ENCODE results near the gene EFCAB5.
"Not testable (repeated sequence)": the region's sequence is repeated elsewhere in the genome, so short reads cannot be mapped to it uniquely, and the experiment has no call there.

EFCAB5 gene

DNA sequence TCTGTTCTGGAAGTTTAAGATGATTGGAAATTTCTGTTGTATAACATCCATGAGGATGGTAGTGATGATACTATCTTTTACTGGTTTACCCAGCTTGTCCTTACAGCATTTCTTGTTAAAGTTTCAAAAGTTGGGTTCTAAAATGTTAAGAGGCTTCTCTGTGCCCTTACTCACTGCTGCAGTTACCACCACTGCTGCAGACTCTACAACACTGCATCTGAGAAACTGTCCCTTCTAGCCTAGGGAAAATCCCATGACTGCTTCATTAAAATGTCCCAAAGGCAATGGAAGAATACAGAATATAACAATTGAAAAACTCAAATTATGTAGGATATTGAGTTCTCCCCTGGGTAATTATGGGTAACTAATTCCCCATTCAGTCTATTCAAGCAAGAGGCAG, 171.4 kb downstream of the EFCAB5 start:
- Histone ChIP-seq H3K27me3 (ENCODE audit: control insufficient read depth, insufficient read depth, low read length) (no peaks in the 10 kb centered on the region), H3K36me3 (ENCODE audit: control insufficient read depth, low read depth, low read length) (no peaks in the 10 kb centered on the region), H3K9ac (ENCODE audit: low read length) (no peak overlapping the region), H3K4me3 (ENCODE audit: low read length) (no peak overlapping the region), H3K27ac (ENCODE audit: low read length) (no peak overlapping the region), H3K4me1 (ENCODE audit: control insufficient read depth, low read depth, low read length) (no peaks in the 10 kb centered on the region), H3K9me3 (ENCODE audit: control insufficient read depth, low read depth, low read length) (no peaks in the 10 kb centered on the region)

DNA sequence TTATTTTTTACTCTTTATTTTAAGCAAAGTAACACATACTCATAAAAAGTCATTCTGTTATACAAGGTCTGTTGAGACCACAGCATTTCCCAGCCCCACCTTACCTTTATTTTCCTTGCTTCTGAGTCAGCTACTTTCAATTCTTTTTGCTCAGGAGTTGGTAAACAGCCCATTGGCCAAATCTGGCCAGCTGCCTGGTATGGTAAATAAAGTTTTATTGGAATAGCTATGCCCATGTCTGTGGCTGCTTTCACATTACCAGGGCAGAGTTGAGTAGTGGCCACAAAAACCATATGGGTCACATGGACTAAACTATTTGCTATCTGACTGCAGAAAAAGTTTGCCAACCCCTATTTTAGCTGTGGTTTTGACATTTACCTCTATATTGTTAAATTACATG, 171.8 kb downstream of the EFCAB5 start:
- Histone ChIP-seq H3K27ac (ENCODE audit: low read length) (no peak overlapping the region), H3K36me3 (ENCODE audit: control insufficient read depth, low read depth, low read length) (peaks cover 1% of the 10 kb centered on the region), H3K9me3 (ENCODE audit: control insufficient read depth, low read depth, low read length) (no peaks in the 10 kb centered on the region), H3K27me3 (ENCODE audit: control insufficient read depth, insufficient read depth, low read length) (no peaks in the 10 kb centered on the region), H3K9ac (ENCODE audit: low read length) (no peak overlapping the region), H3K4me1 (ENCODE audit: control insufficient read depth, low read depth, low read length) (no peaks in the 10 kb centered on the region), H3K4me3 (ENCODE audit: low read length) (no peak overlapping the region)

DNA sequence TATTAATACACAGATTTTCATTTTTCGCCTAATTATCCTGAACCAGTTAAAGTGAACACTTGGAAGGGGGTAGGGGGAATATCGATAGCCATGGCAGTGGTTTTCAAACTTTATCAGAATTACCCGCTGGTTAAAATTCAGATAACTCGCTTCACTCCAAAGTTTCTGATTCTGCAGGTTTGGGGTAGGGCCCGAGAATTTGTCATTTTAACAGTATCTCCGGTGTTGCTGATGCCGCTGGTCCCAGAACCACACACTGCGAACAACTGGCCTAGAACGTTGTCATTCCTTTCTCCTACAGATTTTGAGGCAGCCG, 174.9 kb downstream of the EFCAB5 start:
- H3K27ac ChIP-seq (ENCODE audit: low read length), result peak overlapping the region; percentile 99
- no peaks in the 10 kb centered on the region for H3K27me3 ChIP-seq (ENCODE audit: control insufficient read depth, insufficient read depth, low read length)

DNA sequence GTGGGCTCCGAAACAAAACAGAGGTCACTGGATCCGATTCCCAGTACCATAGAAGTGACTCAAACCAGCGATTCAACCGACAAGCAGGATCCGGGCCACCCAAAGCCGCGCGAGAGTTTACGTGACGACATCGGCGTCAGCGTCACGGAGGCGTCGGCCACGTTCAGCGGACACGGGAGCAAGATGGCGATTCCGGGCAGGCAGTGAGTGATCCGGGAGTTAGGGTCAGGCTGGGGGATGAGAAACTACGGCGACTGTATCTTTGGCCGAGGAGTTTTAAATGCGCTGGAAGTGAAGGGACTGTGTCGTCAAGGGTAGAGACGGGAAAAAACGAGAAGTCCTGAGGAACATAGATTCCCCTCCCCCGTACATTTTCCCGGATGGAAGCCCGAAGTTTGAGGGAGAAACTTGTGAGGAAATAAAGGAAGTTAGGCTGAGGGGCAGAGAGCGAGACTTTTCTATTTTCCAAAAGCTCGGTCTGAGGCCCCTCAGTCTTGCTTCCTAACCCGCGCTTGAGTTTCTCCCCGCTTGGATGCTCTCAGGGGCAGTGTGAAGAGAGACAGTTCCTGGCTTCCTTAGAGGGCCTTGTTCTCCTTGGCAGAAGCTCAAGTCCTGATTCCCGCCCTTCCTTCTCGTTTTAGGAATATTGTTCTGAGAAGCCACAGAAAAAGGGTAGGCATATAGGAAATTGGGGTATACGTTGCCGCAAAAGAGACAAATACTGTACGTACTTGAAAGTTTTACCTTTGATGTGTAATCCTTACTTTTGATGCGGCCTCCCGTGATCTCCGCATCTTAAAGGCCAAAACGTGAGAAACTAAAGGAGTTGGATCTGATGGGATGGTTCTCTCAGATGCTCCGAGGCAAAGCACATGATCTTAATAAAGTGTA, 175.5 kb downstream of the EFCAB5 start, which contains the start of gene NSRP1:
Gene NSRP1, plus strand, starts transcription at position 156 of the 891 bp plus-strand sequence. Its CDS starts 28 bp downstream, at position 184.
- no peaks in the 10 kb centered on the region for H3K4me1 ChIP-seq (ENCODE audit: control insufficient read depth, low read depth, low read length)
- peak within 1 kb of the TSS; percentile 100 for H3K9ac ChIP-seq (ENCODE audit: low read length)
- peak within 1 kb of the TSS; percentile 99 for H3K27ac ChIP-seq (ENCODE audit: low read length)
- peaks cover 16% of the 10 kb centered on the region for H3K36me3 ChIP-seq (ENCODE audit: control insufficient read depth, low read depth, low read length)
- no peaks in the 10 kb centered on the region for H3K27me3 ChIP-seq (ENCODE audit: control insufficient read depth, insufficient read depth, low read length)
- peak within 1 kb of the TSS; percentile 98 for H3K4me3 ChIP-seq (ENCODE audit: low read length)
- H3K9me3 ChIP-seq (ENCODE audit: control insufficient read depth, low read depth, low read length), result no peaks in the 10 kb centered on the region

More for the DNA sequence above, 174.9 kb downstream of the EFCAB5 start:
- peaks cover 16% of the 10 kb centered on the region for H3K36me3 ChIP-seq (ENCODE audit: control insufficient read depth, low read depth, low read length)
- no peaks in the 10 kb centered on the region for H3K9me3 ChIP-seq (ENCODE audit: control insufficient read depth, low read depth, low read length)
- H3K4me1 ChIP-seq (ENCODE audit: control insufficient read depth, low read depth, low read length), result no peaks in the 10 kb centered on the region
- H3K9ac ChIP-seq (ENCODE audit: low read length), result peak overlapping the region; percentile 100
- peak overlapping the region; percentile 98 for H3K4me3 ChIP-seq (ENCODE audit: low read length)

DNA sequence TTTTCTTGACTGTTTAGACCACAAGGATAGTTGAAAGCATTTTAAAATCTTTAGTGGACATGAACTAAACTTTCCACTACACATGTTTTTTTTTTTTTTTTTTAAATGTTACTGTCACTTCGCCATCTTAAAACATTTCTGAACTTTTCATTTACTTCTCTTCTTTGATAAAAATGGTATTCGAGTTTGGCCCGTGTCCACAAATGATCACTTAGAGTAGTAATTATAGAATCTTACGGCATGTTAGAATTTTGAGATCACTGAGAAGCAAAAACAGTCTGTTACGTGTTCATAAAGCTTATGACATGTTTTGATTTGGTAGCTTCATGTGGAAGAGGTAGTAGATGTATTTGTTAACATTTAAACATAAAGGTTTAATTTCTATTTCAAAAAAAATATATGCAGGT, 176.2 kb downstream of the EFCAB5 start:
- H3K4me3 ChIP-seq (ENCODE audit: low read length), result peak overlapping the region; percentile 98
- H3K27ac ChIP-seq (ENCODE audit: low read length), result peak overlapping the region; percentile 99
- H3K36me3 ChIP-seq (ENCODE audit: control insufficient read depth, low read depth, low read length), result peaks cover 16% of the 10 kb centered on the region
- no peaks in the 10 kb centered on the region for H3K9me3 ChIP-seq (ENCODE audit: control insufficient read depth, low read depth, low read length)
- no peaks in the 10 kb centered on the region for H3K4me1 ChIP-seq (ENCODE audit: control insufficient read depth, low read depth, low read length)
- H3K27me3 ChIP-seq (ENCODE audit: control insufficient read depth, insufficient read depth, low read length), result no peaks in the 10 kb centered on the region
- H3K9ac ChIP-seq (ENCODE audit: low read length), result peak overlapping the region; percentile 100

DNA sequence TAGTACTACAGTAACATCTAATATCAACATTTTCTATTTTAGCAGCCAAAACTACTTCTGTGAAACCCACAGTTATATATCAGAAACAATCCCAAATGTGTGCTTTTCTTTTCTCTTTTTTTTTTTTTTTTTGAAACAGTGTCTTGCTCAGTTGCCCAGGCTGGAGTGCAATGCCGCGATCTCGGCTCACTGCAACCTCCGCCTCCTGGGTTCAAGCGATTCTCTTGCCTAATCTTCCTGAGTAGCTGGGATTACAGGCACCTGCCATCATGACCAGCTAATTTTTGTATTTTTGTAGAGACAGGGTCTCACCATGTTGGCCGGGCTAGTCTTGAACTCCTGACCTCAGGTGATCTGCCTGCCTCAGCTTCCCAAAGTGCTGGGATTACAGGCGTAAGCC, 177.2 kb downstream of the EFCAB5 start:
- not testable (repeated sequence) for H3K9ac ChIP-seq (ENCODE audit: low read length); H3K4me1 ChIP-seq (ENCODE audit: control insufficient read depth, low read depth, low read length); H3K27ac ChIP-seq (ENCODE audit: low read length); H3K9me3 ChIP-seq (ENCODE audit: control insufficient read depth, low read depth, low read length); H3K4me3 ChIP-seq (ENCODE audit: low read length); H3K27me3 ChIP-seq (ENCODE audit: control insufficient read depth, insufficient read depth, low read length)
- peaks cover 16% of the 10 kb centered on the region for H3K36me3 ChIP-seq (ENCODE audit: control insufficient read depth, low read depth, low read length)

DNA sequence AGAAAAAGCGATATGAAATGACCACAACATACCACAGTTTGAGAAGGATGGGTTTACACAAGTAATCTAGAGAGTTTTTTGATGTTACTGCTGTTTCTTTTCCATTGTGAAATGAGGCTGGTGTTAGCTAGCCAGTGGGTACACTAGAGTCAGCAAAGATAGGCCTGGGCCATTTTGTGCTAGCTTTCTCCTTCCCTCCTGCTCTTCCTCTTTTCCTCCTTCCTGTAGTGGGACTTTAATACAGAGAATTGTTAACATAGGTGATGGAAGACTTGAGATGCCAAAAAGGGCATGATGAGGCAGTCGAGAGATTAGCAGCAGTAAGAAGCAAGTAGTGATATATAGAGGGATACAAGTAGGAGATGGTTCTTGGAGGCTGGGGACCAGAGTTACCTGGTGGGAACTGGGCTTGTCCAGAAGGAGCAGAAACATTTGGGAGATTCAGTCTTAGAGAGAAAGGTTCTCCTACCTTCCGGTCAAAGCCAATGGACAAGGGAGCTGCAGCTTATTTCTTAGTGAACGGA, 182.9 kb downstream of the EFCAB5 start:
- Histone ChIP-seq H3K27ac (ENCODE audit: low read length) (no peak overlapping the region), H3K27me3 (ENCODE audit: control insufficient read depth, insufficient read depth, low read length) (no peaks in the 10 kb centered on the region), H3K36me3 (ENCODE audit: control insufficient read depth, low read depth, low read length) (peaks cover 28% of the 10 kb centered on the region), H3K9me3 (ENCODE audit: control insufficient read depth, low read depth, low read length) (no peaks in the 10 kb centered on the region), H3K4me1 (ENCODE audit: control insufficient read depth, low read depth, low read length) (no peaks in the 10 kb centered on the region), H3K9ac (ENCODE audit: low read length) (no peak overlapping the region), H3K4me3 (ENCODE audit: low read length) (no peak overlapping the region)

DNA sequence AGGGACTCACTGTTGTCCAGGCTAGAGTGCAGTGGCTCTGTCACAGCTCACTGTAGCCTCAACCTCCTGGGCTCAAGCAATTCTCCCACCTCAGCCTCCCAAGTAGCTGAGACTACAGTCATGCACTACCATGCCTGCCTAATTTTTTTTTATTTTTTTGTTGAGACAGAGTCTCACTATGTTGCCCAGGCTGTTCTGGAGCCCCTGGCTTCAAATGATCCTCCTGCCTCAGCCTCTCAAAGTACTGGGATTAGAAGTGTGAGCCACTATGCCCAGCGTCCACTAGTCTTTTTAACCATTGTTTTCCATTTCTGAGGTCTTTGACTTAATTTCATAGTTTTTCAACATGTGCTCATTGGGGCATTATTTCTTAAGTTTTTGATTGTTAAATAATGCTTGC, 188.7 kb downstream of the EFCAB5 start:
- Histone ChIP-seq H3K9ac (ENCODE audit: low read length) (no peak overlapping the region), H3K4me1 (ENCODE audit: control insufficient read depth, low read depth, low read length) (peaks cover 13% of the 10 kb centered on the region), H3K36me3 (ENCODE audit: control insufficient read depth, low read depth, low read length) (peaks cover 15% of the 10 kb centered on the region), H3K9me3 (ENCODE audit: control insufficient read depth, low read depth, low read length) (no peaks in the 10 kb centered on the region), H3K27ac (ENCODE audit: low read length) (no peak overlapping the region), H3K27me3 (ENCODE audit: control insufficient read depth, insufficient read depth, low read length) (no peaks in the 10 kb centered on the region), H3K4me3 (ENCODE audit: low read length) (no peak overlapping the region)

DNA sequence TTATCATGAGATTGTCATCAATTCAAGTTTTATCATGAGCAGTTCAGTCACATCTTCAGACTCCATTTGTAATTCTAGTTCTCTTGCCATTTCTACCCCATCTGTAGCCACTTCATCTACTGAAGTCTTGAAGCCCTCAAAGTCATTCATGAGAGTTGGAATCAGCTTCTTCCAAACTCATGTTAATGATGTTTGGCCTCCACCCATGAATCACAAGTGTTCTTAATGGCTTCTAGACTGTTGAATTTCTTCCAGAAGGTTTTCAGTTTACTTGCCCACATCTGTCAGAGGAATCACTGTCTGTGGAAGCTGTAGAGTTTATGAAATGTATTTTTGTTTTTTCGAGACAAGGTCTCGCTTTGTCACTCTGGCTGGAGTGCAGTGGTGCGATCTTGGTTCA, 191.2 kb downstream of the EFCAB5 start:
- H3K36me3 ChIP-seq (ENCODE audit: control insufficient read depth, low read depth, low read length), result peaks cover 8% of the 10 kb centered on the region
- H3K9me3 ChIP-seq (ENCODE audit: control insufficient read depth, low read depth, low read length), result no peaks in the 10 kb centered on the region
- no peak overlapping the region for H3K4me3 ChIP-seq (ENCODE audit: low read length)
- no peaks in the 10 kb centered on the region for H3K27me3 ChIP-seq (ENCODE audit: control insufficient read depth, insufficient read depth, low read length)
- H3K9ac ChIP-seq (ENCODE audit: low read length), result no peak overlapping the region
- peaks cover 13% of the 10 kb centered on the region for H3K4me1 ChIP-seq (ENCODE audit: control insufficient read depth, low read depth, low read length)
- no peak overlapping the region for H3K27ac ChIP-seq (ENCODE audit: low read length)

DNA sequence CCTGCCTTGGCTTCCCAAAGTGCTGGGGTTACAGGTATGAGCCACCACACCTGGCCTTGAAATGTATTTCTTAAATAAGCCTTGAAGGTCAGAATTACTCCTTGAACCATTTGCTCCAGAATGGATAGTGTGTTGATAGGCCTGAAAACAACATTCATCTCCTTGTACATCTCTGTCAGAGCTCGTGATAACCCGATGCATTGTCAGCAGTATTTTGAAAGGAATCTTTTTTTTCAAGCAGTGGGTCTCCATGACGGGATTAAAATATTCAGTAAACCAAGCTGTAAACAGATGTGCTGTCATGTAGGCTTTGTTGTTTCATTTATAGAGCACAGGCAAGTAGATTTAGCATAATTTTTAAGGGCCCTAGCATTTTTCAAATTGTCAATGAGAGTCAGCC, 191.8 kb downstream of the EFCAB5 start:
- no peaks in the 10 kb centered on the region for H3K9me3 ChIP-seq (ENCODE audit: control insufficient read depth, low read depth, low read length)

DNA sequence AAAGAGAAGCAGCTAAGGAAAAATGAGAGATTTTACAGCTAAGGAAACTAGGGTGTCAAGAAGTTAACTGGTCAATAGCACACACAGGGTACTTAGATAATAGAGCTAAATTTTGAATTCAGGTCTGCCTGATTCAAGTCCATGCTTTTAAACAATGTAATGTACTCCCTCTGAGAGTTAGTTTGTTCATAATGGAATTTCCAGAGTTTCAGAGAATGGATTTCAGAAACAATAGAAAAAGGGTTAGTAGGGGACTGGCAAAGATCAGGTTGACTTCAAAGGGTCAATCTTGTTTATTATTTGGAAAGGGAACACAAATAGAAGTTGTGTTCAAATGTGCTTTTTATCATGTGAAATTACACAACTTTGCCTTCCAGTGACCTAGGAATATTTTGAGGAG, 193.1 kb downstream of the EFCAB5 start:
- Histone ChIP-seq H3K4me1 (ENCODE audit: control insufficient read depth, low read depth, low read length) (peaks cover 13% of the 10 kb centered on the region), H3K27ac (ENCODE audit: low read length) (no peak overlapping the region), H3K36me3 (ENCODE audit: control insufficient read depth, low read depth, low read length) (peaks cover 4% of the 10 kb centered on the region), H3K27me3 (ENCODE audit: control insufficient read depth, insufficient read depth, low read length) (no peaks in the 10 kb centered on the region), H3K4me3 (ENCODE audit: low read length) (no peak overlapping the region), H3K9me3 (ENCODE audit: control insufficient read depth, low read depth, low read length) (no peaks in the 10 kb centered on the region), H3K9ac (ENCODE audit: low read length) (no peak overlapping the region)

More for the DNA sequence above, 191.8 kb downstream of the EFCAB5 start:
- Histone ChIP-seq H3K9ac (ENCODE audit: low read length) (no peak overlapping the region), H3K36me3 (ENCODE audit: control insufficient read depth, low read depth, low read length) (peaks cover 8% of the 10 kb centered on the region), H3K27me3 (ENCODE audit: control insufficient read depth, insufficient read depth, low read length) (no peaks in the 10 kb centered on the region), H3K27ac (ENCODE audit: low read length) (no peak overlapping the region), H3K4me3 (ENCODE audit: low read length) (no peak overlapping the region), H3K4me1 (ENCODE audit: control insufficient read depth, low read depth, low read length) (peaks cover 13% of the 10 kb centered on the region)

DNA sequence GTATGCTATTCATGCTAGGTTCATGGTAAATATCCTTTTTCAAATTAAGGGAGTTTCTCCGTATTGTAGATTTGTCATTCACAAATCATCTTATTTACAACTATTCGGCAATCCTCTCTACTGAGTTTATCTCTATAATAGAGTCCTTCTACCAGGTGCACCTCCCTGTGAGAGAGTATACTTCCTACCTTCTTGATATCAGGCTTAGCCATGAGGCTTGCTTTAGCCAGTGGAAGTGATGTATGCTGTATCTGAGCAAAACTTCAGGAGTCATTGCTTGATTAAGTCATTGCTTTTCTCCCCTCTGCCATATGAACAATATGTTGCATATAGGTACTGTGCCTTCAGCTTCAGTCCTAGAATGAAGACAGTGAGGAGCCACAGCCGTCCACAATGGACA, 195.7 kb downstream of the EFCAB5 start:
- no peaks in the 10 kb centered on the region for H3K4me1 ChIP-seq (ENCODE audit: control insufficient read depth, low read depth, low read length)
- H3K9me3 ChIP-seq (ENCODE audit: control insufficient read depth, low read depth, low read length), result no peaks in the 10 kb centered on the region
- H3K27ac ChIP-seq (ENCODE audit: low read length), result no peak overlapping the region
- H3K9ac ChIP-seq (ENCODE audit: low read length), result no peak overlapping the region
- peaks cover 4% of the 10 kb centered on the region for H3K36me3 ChIP-seq (ENCODE audit: control insufficient read depth, low read depth, low read length)
- no peaks in the 10 kb centered on the region for H3K27me3 ChIP-seq (ENCODE audit: control insufficient read depth, insufficient read depth, low read length)
- no peak overlapping the region for H3K4me3 ChIP-seq (ENCODE audit: low read length)
